Vagina (tissue), 2 donors: ENCODE results near the gene ARPC5L.

Experiments used
- POLR2A ChIP-seq, 2 donors: fragments of 450-650 bp; IDR thresholded peaks; one replicate each; pipeline ENCODE4 v1.6.1; 2017; ENCODE audit warnings: antibody characterized with exemption in 2 of 2, mild to moderate bottlenecking in 2 of 2, moderate library complexity in 2 of 2
- POLR2AphosphoS5 ChIP-seq, 2 donors: sonication (generic); formaldehyde crosslinking; IDR thresholded peaks; one replicate each; pipeline ENCODE4 v1.9.0; 2017; ENCODE audit warnings: antibody characterized with exemption in 2 of 2, mild to moderate bottlenecking in 2 of 2, low read depth in 1 of 2; ENCODE audit not compliant: insufficient read depth in 1 of 2
- TF ChIP-seq, protein P1 (sequence below), 3 experiments: fragments of 450-650 bp in 2 of 3; fragments of 200-600 bp in 1 of 3; sonication (generic) in 1 of 3; IDR thresholded peaks; one replicate each; pipeline ENCODE4 v1.5.1; 2017 to 2019; ENCODE audit warnings: antibody characterized with exemption in 3 of 3, mild to moderate bottlenecking in 2 of 3, moderate library complexity in 2 of 3

DNA sequence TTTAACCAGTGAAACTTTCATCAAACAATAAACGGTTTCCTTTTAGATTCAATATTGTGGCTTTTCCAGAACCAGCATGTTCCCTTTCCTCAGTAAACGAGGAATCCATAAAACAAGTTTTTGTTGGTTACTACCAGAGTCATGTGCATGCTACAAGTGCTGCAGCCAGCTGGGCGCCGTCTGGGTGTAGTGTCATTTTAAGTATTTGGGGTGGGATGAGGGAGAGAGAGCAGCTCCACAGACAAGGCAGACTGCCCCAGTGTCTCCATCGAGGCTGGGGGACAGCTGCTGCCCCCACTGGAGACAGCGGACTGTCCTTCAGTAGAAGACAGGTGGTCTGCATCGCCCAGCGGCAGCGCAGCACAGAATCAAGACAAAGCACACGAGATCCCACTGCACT is 17.3 kb downstream of the ARPC5L start:
- TF ChIP-seq, protein P1, sequence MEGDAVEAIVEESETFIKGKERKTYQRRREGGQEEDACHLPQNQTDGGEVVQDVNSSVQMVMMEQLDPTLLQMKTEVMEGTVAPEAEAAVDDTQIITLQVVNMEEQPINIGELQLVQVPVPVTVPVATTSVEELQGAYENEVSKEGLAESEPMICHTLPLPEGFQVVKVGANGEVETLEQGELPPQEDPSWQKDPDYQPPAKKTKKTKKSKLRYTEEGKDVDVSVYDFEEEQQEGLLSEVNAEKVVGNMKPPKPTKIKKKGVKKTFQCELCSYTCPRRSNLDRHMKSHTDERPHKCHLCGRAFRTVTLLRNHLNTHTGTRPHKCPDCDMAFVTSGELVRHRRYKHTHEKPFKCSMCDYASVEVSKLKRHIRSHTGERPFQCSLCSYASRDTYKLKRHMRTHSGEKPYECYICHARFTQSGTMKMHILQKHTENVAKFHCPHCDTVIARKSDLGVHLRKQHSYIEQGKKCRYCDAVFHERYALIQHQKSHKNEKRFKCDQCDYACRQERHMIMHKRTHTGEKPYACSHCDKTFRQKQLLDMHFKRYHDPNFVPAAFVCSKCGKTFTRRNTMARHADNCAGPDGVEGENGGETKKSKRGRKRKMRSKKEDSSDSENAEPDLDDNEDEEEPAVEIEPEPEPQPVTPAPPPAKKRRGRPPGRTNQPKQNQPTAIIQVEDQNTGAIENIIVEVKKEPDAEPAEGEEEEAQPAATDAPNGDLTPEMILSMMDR (IDR thresholded peaks at IDR 0.05): no peak
- no peak for TF ChIP-seq POLR2A (IDR thresholded peaks at IDR 0.05)
- peak in 1 of 2 donors; percentile 31 for TF ChIP-seq POLR2AphosphoS5 (IDR thresholded peaks at IDR 0.05; ENCODE audit: insufficient read depth in 1 of 2, low read depth in 1 of 2)
